Breast epithelium (tissue), 3 donors: ENCODE measurements around the gene UNC45A.

ENCODE experiments used
- CTCF ChIP-seq, 3 donors: fragments of 450-650 bp; IDR thresholded peaks; one replicate each; pipeline ENCODE4 v1.5.1; 2016 to 2017; ENCODE audit warnings: antibody characterized with exemption in 3 of 3, mild to moderate bottlenecking in 3 of 3, moderate library complexity in 3 of 3
- POLR2A ChIP-seq: fragments of 450-650 bp; IDR thresholded peaks from one replicate; pipeline ENCODE4 v1.6.1; 2016; ENCODE audit warnings: antibody characterized with exemption, mild to moderate bottlenecking, moderate library complexity
- POLR2AphosphoS5 ChIP-seq, 3 donors: sonication (generic); formaldehyde crosslinking; IDR thresholded peaks; one replicate each; pipeline ENCODE4 v1.6.1; 2017; ENCODE audit warnings: antibody characterized with exemption in 3 of 3

- no peak for TF ChIP-seq CTCF (IDR thresholded peaks at IDR 0.05)
- no peak for TF ChIP-seq POLR2A
- no peak for TF ChIP-seq POLR2AphosphoS5 (IDR thresholded peaks at IDR 0.05)
Measured at GRCh38 chr15:90907838-90908507, 27.1 kb upstream of the UNC45A start.
